Esophagus muscularis mucosa (tissue), 3 donors: ENCODE measurements around the gene TFAP2C.

Experiments
- POLR2A ChIP-seq: fragments of 450-650 bp; IDR thresholded peaks from one replicate; pipeline ENCODE4 v1.6.1; 2017; ENCODE audit warnings: antibody characterized with exemption, moderate library complexity, mild to moderate bottlenecking, low read depth
- TF ChIP-seq, protein P1 (sequence below), 3 experiments: fragments of 200-600 bp in 2 of 3; fragments of 450-650 bp in 1 of 3; sonication (generic) in 2 of 3; IDR thresholded peaks; one replicate each; pipeline ENCODE4 v1.5.1; 2017 to 2019; ENCODE audit warnings: antibody characterized with exemption in 3 of 3, mild to moderate bottlenecking in 2 of 3, moderate library complexity in 1 of 3

DNA sequence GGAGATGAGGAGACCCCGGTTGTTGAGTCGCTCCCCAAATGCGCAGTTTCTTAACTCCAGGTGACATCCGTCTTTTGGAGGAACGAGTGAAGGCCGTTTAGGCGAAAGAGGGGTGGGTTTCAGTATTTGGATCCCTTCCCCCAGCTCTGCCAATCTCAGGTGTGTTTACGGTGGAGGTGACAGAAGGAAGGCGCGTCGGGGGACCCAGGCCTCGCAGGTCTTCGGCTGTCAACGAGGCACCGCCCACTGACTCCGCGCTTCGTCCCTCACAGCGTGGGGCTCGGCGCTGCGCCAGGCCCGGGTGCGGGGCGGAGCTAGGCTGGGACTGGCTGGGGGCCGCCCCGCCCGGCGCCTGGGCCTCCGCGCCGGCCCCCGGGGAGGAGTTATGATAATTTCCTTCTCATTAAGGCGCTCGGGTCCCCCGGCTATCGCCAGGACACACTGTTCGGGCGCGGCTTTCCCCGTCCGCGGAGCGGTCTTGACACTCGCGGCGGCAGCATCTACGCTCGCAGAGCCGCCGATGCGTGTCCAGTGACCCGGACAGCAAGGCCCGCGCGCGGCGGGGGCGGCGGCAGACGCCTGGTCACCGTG lies at the start of gene TFAP2C:
- no peak for TF ChIP-seq POLR2A
- TF ChIP-seq, protein P1, sequence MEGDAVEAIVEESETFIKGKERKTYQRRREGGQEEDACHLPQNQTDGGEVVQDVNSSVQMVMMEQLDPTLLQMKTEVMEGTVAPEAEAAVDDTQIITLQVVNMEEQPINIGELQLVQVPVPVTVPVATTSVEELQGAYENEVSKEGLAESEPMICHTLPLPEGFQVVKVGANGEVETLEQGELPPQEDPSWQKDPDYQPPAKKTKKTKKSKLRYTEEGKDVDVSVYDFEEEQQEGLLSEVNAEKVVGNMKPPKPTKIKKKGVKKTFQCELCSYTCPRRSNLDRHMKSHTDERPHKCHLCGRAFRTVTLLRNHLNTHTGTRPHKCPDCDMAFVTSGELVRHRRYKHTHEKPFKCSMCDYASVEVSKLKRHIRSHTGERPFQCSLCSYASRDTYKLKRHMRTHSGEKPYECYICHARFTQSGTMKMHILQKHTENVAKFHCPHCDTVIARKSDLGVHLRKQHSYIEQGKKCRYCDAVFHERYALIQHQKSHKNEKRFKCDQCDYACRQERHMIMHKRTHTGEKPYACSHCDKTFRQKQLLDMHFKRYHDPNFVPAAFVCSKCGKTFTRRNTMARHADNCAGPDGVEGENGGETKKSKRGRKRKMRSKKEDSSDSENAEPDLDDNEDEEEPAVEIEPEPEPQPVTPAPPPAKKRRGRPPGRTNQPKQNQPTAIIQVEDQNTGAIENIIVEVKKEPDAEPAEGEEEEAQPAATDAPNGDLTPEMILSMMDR (IDR thresholded peaks at IDR 0.05): no peak
